HG02588 (cell line): ENCODE results near the gene PCDHB4.
"Not testable (repeated sequence)": the region's sequence is repeated elsewhere in the genome, so short reads cannot be mapped to it uniquely, and the experiment has no call there.

Experiments
- ATAC-seq: cut with Tn5 transposase; IDR thresholded peaks from one replicate; pipeline ENCODE4 v1.9.1; 2021; ENCODE audit warnings: mild to moderate bottlenecking, moderate library complexity; ENCODE audit not compliant: unreplicated experiment

PCDHB4 gene

DNA sequence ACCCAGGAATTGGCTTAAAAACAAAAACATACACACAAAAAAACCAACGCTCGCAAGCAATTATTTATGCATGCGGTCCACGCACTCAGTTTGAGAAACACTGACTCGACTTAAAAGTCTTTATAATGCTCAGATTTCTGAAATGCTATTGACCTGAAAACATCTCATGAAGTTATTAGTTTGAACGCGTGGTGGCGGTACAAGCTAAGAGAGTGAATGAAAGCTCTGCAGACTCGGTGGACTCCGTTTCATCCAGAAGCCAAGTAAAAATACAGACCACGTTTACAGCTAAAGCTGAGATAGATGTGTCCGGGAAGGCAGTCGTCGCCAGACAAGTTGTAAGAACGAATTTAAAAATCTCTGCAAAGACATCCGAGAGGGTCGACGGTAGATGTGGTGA is 28.2 kb downstream of the PCDHB4 start, which contains the start of gene PCDHB6:
Gene PCDHB6, plus strand, starts transcription at position 246 of the 400 bp plus-strand sequence. CDS start 201 bp downstream, outside the sequence.
- ATAC-seq = no peak

DNA sequence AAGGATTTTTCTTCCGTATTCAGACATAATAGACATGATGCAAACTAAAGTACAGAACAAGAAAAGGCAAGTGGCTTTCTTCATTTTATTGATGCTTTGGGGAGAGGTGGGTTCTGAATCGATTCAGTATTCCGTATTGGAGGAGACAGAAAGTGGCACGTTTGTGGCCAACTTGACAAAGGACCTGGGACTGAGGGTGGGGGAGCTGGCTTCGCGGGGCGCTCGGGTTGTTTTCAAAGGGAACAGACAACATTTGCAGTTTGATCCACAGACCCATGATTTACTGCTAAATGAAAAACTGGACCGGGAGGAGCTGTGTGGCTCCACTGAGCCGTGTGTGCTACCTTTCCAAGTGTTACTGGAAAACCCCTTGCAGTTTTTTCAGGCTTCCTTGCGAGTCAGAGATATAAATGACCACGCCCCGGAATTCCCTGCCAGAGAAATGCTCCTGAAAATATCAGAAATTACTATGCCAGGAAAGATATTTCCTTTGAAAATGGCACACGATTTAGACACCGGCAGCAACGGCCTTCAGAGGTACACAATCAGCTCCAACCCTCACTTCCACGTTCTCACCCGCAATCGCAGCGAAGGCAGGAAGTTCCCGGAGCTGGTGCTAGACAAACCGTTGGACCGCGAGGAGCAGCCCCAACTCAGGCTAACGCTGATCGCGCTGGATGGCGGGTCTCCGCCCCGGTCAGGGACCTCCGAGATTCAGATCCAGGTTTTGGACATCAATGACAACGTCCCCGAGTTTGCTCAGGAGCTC is 28.8 kb downstream of the PCDHB4 start:
- ATAC-seq = no peak

DNA sequence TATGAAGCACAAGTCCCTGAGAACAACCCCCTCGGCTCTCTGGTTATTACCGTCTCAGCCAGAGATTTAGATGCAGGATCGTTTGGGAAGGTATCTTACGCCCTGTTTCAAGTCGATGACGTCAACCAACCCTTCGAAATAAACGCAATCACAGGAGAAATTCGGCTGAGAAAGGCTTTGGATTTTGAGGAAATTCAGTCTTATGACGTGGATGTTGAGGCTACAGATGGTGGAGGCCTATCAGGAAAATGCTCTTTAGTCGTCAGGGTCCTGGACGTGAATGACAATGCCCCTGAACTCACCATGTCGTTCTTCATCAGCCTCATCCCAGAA is 29.3 kb downstream of the PCDHB4 start:
- ATAC-seq = no peak

DNA sequence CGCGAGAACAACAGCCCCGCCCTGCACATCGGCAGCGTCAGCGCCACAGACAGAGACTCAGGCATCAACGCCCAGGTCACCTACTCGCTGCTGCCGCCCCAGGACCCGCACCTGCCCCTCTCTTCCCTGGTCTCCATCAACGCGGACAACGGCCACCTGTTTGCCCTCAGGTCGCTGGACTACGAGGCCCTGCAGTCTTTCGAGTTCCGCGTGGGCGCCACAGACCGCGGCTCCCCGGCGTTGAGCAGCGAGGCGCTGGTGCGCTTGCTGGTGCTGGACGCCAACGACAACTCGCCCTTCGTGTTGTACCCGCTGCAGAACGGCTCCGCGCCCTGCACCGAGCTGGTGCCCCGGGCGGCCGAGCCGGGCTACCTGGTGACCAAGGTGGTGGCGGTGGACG is 30.0 kb downstream of the PCDHB4 start:
- not testable (repeated sequence) for ATAC-seq

DNA sequence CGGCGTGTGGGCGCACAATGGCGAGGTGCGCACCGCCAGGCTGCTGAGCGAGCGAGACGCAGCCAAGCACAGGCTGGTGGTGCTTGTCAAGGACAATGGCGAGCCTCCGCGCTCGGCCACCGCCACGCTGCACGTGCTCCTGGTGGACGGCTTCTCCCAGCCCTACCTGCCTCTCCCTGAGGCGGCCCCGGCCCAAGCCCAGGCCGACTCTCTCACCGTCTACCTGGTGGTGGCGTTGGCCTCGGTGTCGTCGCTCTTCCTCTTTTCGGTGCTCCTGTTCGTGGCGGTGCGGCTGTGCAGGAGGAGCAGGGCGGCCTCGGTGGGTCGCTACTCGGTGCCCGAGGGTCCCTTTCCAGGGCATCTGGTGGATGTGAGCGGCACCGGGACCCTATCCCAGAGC is 30.5 kb downstream of the PCDHB4 start:
- ATAC-seq = not testable (repeated sequence)

DNA sequence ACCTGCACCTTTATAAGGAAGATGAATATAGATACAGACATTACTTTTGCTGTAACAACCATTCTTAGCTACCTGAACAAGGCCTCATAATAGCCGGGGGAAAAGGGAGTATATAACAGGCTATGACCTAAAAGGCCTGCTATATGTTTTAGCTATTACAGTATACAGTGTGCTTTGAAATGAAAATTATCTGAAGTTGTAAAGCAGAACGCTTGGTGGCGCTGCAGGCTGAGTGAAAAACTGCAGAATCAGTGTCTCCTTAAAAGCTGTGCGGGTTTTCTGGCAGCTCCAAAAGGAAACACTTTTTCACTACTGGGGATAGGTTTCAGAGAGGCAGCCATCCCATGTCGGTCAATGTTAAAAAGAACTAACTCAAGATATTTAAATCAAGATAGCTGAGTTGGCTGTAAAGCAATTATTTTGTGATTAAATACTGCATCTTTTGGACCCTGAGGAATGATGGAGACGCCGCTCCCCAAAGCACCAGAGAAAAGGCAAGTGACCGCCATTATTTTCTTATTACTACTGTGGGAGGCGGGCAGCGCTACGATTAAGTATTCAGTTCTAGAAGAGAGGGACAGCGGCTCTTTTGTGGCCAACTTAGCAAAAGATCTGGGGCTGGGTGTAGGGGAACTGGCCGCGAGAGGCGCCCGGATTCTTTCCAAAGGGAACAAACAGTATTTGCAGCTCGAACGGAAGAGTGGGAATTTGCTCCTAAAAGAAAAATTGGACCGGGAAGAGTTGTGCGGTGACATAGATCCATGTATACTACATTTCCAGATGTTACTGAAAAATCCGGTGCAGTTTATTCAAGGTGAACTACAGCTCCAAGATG is 34.1 kb downstream of the PCDHB4 start:
- ATAC-seq = no peak

DNA sequence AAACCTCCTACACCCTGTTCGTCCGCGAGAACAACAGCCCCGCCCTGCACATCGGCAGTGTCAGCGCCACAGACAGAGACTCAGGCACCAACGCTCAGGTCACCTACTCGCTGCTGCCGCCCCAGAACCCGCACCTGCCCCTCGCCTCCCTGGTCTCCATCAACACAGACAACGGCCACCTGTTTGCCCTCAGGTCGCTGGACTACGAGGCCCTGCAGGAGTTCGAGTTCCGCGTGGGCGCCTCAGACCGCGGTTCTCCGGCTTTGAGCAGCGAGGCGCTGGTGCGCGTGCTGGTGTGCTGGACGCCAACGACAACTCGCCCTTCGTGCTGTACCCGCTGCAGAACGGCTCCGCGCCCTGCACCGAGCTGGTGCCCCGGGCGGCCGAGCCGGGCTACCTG is 35.7 kb downstream of the PCDHB4 start:
- ATAC-seq = not testable (repeated sequence)

DNA sequence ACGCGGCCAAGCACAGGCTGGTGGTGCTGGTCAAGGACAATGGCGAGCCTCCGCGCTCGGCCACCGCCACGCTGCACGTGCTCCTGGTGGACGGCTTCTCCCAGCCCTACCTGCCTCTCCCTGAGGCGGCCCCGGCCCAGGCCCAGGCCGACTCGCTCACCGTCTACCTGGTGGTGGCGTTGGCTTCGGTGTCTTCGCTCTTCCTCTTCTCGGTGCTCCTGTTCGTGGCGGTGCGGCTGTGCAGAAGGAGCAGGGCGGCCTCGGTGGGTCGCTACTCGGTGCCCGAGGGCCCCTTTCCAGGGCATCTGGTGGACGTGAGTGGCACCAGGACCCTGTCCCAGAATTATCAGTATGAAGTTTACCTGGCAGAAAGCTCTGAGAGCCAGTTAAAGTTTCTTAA is 36.3 kb downstream of the PCDHB4 start:
- not testable (repeated sequence) for ATAC-seq

DNA sequence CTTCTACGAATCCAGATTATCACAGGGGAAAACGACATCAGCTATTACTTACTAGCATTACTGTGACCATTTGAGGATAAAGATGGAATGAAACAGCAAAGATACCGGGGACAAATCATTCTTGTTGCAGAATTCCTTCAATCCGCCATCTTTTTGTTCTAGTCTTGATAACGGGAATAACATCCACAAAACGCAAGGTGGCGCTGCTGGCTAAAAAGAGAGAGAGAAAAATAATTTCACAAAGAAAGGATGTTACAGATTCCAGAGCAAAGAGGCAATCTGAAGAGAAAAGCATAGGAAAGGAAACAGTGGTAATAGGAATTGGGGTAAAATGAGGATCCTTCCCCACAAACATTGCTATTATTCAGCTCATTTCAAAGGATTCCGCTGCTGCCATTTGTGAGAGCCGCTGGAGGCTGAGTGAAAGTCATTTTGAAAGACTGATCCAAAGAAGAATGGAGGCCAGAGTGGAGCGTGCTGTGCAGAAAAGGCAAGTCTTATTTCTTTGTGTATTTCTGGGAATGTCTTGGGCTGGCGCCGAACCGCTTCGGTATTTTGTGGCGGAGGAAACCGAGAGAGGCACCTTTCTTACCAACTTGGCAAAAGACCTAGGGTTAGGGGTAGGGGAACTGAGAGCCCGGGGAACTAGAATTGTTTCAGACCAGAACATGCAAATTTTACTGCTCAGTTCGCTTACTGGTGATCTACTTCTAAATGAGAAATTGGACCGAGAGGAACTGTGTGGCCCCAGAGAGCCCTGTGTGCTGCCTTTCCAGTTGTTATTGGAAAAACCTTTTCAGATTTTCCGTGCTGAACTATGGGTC is 51.0 kb downstream of the PCDHB4 start, which contains the start of gene PCDHB7:
Gene PCDHB7, plus strand, starts transcription at position 264 of the 824 bp plus-strand sequence. Its CDS starts 192 bp downstream, at position 456.
- ATAC-seq = no peak

DNA sequence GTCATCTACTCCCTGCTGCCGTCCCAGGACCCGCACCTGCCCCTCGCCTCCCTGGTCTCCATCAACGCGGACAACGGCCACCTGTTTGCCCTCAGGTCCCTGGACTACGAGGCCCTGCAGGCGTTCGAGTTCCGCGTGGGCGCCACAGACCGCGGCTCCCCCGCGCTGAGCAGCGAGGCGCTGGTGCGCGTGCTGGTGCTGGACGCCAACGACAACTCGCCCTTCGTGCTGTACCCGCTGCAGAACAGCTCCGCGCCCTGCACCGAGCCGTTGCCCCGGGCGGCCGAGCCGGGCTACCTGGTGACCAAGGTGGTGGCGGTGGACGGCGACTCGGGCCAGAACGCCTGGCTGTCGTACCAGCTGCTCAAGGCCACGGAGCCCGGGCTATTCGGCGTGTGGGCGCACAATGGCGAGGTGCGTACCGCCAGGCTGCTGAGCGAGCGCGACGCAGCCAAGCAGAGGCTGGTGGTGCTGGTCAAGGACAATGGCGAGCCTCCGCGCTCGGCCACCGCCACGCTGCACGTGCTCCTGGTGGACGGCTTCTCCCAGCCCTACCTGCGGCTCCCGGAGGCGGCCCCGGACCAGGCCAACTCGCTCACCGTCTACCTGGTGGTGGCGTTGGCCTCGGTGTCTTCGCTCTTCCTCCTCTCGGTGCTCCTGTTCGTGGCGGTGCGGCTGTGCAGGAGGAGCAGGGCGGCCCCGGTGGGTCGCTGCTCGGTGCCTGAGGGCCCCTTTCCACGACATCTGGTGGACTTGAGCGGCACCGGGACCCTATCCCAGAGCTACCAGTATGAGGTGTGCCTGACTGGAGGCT is 52.9 kb downstream of the PCDHB4 start:
- not testable (repeated sequence) for ATAC-seq
